HG03457 (cell line): ENCODE data around the gene UTP4.
A peak's percentile ranks its signal among the peaks of the same experiment; 100 is the strongest.

Source experiments
- ATAC-seq: cut with Tn5 transposase; IDR thresholded peaks from one replicate; pipeline ENCODE4 v1.9.1; 2021; ENCODE audit warnings: moderate number of reproducible peaks; ENCODE audit not compliant: unreplicated experiment

Gene UTP4

DNA sequence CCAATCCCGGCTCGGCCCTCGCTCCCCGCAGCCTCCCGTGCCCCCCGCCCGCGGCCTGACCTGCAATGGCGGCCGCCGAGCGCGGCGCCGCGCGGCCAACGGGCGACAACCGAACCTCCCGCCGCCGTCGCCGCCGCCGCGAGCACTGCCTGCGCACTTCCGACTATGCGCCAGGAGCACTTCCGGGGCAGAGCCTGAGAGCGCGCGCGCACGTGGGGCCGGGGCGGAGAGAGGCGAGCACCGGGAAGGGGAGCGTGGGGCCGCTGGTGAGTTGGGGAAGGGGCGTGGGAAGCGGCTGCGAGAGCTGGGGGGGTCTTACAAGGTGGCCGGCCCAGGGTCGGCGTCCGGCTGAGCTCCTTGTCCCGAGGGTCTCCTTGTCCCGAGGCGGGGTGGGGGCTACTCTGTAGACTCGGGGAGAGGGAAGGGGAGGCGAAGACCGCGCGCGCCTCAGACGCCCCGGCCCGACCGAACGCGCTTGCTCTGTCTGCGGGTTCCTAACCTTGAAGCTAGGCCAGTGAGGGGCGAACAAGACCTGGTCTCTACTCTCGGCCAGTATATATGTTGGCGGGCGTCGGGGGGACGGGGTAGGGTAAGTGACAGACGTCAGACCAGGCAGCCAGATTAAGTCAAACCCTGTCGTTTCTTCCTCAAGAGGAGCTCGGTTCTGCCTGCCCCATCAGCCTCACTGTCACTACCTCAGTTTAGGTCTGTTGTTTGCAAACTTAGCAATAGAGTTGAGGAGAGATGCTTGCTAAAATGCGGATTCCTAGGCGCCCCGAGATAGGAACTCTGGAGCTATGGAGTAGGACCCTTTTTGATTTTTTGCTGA is at the start of gene UTP4, which contains the start of gene CHTF8:
UTP4 (plus strand) TSS at position 226 of the 829 bp plus-strand sequence. CDS start 811 bp downstream, outside the sequence.
CHTF8 (minus strand) TSS at position 165 of the 829 bp plus-strand sequence. CDS start 11,130 bp downstream, outside the sequence.
- peak; percentile 66 for ATAC-seq

DNA sequence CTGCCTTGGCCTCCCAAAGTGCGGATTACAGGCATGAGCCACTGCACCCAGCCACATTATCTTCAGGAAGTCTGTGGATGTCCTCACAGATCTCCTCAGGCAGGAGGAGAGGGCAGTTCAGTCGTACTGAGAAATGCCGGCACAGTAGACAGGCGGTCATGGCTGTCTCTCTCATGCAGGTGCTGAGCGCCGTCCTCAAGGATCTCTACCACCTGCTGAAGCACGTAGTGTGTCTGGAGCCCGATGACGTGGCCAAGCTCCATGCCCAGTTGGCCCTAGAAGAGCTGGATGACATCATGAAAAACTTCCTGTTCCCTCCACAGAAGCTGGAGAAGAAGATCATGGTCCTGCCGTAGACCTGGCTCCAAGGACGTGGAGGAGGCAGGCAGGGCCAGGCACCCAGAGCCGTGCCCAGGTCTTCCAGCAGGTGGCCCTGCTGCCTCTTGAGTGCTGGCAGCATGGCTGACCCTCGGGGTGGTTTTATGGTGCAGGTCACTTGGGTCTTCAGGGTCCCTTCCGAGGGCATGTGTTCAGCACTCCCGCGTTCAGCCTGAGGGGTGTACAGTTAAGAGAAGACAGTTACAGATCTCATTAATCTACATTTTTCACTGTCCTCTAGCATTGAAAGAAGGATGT is 49.0 kb upstream of the UTP4 start:
- ATAC-seq, result no peak

DNA sequence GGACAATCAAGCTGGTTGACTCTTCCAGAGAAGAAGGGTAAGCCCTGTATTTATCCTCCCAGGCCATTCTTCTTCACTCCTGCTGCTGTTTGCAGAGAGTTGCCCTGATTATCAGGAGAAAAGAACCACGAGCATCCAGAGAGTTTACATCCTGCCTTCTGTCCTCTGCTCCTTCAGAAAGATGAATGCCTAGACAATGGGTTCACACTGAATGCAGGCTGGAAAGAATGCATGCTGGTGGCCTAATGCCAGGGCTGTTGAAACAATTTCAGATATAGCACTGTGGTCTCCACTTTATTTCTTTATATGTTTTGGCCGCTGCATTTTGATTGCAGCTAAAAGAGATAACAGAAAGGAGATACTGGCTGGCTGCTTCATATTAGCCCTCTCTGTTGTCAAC is 48.2 kb upstream of the UTP4 start:
- no peak for ATAC-seq

DNA sequence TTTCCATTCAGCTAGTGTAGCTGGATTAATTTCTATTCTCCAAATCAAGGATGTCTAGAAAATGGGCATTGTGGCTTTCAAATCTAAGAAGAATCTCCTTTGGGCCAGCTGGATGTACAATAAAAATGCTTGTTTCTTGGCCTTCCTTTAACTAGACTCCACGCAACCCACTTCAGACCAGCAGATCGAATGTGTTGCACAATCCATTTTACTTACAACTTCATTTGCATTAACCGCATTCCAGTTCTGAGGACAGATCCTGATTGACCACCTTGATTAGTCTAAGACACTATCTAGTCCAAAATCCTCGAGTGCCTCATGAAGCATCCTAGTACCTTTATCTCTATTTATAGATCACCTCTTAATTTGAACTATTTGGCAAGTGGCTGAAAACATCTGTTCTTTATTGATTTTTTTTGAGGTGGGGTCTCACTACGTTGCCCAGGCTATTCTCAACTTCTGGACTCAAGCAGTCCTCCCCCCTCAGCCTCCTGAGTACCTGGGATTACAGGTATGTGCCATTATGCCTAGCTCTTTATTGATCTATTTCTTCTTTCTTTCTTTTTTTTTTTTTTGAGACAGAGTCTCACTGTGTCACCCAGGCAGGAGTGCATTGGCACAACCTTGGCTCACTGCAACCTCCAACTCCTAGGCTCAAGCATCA is 47.3 kb upstream of the UTP4 start:
- no peak for ATAC-seq

DNA sequence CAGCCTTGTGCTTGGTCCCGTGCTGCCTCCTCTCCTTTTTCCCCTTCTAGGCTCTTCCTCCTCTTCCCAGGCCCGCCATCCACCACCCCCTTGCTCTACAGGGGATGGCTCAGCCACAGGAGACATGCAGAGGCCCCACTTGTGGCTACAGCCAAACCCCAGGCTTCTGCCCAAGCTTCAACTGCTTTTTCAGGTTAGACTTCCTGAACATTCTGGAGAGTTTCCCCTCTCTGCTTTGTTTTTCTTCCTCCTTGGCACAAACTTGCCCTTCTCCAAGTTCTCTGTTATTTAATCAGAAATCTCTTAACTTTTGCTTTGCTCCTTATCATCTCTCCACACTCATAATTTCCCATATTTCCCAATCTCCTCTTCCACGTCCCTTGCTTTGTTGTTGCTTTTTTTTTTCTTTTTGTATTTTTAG is 45.3 kb upstream of the UTP4 start:
- no peak for ATAC-seq

DNA sequence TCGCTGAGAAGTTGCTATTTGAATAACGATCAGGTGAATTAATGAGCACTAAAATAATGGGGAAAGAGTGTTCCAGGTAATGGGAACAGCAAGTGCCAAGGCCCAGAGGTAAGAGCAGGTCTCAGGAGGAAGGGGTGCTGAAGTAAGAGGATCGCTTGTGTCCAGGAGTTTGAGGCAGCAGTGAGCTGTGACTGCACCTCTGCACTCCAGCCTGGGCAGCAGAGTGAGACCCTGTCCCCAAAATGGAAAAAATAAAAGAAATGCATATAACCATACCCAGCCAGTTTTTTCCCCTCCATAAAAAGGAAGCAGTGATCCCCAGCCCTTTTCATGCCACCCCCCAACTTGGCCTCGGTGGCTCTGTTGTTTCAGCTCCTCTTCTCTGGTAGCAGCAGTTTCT is 43.8 kb upstream of the UTP4 start:
- ATAC-seq, result no peak

DNA sequence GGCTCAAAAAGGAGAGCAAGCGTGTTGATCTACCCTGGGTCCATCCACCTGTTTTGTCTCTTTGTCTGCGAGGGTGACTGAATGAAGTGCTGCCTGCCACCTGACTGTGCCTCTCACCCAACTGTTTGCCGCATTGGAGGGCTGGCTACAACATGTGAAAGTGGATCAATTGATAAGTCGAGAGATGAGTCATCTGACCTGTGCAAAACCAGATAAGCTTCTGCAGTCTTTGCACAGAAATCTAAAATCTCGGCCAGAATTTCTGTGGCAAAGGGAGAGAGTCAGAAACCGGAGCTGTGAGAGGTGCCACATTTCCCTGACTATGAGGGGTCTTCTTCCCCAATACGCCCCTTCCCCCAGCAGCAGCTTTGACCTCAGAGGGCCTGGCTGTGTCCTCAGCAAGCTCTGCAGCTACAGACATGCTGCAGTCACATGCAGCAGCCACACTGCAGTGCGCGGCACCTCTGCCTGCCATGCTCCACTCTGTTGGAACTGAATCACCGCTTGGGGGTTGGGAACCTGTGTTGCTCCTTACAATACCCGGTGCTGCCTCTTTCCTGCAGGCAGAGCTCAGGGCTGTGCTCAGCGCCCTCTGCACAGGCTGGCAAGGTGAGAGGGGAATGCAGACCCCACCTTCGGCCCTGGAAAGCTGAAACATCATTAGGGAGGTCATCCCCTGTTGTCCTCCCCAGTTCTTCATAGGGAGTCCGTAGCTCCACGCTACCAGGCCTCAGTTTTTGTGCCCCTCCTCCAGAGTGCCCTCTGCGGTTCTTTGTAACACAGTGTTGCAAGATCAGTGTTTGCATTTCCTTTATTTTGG is 43.1 kb upstream of the UTP4 start:
- ATAC-seq, result no peak

DNA sequence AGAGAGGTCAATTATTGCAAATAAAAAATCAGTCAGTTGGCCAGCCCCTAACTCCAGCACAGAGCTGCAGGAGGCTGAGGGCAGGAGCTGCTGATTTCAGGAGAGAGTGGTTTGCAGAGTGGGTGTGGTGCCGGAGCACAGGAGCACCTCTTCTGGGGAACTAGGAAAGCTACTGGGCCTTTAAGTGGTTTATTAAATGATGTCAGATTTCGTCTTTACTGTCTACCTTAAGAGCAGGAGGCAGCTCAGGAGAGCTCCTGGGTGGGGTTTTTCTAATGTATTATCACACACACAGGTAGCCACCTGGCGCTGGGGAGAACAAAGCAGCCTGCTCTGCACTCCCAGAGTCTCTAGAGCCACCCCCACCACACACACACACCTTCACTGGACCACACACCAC is 38.5 kb upstream of the UTP4 start:
- ATAC-seq, result no peak

DNA sequence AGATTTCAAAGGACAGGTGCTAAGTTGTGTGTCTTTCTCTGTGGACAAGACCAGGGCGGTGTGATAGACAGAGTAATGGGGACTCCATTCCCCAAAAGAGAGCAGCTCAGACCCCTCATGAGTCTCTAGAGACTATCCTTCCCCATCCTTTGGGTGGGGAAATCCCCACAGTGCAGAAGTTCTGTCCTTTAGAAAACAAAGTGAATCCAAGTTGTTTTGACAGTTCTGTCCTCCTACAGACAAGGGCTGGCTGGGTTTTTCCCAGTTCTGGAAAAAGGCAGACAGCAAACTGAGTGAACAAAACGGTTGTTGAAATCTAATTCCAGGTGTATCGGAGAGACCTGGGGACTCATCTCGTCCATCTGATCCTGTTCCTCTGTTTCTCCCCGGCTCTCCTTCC is 37.9 kb upstream of the UTP4 start:
- no peak for ATAC-seq

DNA sequence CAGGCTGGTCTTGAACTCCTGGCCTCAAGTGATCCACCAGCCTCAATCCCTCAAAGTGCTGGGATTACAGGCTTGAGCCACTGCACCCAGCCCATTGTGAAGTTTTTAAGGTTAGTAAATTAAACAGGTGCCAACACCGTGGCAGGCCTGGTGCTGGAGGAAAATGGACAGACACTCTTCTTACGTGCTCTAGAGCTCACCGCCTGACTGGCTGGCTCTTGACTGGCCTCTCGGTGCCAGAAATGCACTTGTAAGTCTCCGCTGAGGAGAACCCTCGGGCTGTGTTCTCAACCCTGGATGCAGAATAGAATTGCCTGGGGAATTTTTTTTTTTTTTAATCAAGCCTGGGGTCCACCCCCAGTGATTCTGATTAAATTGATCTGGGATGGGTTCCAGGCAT is 37.3 kb upstream of the UTP4 start:
- ATAC-seq, result no peak

DNA sequence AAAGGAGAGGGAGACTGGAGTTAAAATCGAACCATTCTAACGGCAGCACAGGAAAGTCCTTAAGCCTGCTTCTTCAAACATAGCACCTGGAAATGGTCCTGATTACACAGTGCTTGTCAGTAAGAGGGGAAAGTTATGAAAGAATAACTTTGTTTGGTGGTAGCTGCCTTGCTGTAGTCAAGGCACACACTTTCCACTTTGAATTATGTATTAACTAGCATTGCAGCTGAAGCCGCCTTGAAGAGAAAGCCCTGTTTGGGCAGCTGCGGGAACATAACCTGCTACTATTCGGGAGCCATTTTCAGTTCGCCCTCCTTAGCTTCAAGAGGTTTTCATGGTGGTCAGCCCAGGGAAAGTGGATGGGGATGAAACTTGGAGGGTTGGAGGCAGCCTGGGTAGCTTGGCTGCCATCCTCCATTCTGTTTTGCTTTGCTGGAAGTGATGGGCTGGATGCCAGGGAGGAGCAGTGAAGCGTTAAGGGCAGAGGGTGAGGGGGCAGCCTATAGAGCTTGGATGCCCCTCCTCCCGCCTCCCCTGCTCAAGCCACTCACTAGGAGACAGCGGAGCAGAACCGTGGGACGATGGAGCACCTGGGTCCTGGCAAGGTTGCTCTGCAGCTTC is 32.3 kb upstream of the UTP4 start:
- ATAC-seq, result no peak

DNA sequence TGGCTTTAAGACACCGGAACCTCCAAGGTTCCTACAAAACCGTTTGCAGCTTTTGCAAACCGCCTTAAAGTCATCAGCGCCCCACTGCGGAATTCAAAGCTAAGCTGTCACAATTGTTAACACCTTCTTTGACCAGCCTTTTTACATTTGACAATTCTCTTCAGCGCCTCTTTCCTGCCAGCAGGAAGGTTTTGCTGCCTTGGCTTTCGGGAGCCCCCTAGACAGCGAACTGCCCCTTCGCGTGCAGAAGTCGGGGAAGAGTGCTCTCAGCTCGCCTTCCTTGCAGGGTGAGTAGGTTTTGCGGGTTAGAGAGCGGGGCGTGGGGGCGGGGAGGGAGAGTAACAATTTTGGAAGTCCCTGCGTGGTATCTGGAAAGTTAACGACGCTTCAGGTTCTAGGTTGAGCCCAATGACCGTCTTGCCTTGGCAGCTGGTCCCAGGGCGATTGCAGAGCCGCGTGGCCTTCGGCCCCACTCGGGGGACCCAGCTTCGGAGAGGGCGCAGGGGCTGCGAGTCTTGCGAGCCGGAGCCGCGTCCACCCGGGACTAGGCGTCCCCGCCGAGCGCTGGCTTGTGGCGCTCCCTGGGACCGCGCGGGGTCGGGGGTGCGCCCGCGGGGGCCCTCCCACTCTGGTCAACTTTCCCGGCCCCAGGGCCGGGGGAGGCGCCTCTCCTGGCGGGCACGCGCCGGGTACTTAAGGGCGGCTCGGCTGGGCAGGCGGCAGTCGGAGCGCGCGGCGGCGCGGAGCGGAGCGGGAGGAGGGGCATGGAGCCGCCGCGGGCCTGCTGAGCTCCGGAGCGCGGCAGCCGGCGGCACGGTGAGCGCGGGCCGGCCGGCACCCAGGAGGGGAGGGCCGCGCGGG is 26.7 kb upstream of the UTP4 start, which contains the start of gene HAS3:
HAS3 (plus strand) TSS at position 153 of the 861 bp plus-strand sequence. CDS start 3,743 bp downstream, outside the sequence.
- ATAC-seq, result no peak

DNA sequence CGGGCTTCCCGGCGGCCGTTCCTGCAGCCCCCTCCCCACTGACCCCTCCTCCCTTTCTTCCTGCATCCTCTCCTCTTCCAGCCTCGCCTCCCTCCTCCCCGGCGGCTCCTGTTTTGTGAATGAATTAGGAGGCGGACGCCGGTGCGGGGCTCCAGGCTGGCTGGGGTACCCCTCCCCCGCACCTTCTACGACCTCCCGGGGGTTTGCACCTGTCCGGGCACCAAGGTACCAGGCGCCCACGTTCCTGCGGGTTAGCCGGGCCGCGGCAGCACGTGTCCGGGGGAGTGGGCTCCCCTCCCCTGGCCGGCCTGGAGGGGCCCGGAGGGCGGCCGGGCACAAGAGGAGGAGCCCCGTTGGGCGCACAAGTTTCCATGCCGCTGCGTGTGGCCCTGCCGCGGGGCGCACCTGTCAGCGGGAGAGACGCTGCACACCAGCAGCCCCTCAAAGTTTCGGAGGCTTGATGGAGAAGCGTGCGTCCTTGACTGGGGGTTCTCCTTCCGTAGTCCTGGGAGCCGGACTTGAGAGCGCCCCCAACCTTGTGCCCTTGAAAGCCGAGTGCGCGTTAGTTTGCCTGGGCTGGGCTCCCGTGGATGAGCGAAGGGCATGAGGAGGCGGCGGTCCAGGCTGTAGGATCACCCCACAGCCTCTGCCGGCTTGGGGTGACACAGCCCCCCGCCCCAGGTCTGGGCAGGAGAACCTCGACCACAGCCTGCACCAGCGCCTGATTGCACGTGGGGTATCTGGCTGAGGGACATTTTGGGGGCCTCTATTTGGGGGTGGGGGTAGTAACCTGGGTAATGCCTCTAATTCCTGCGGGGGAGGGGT is 25.7 kb upstream of the UTP4 start:
- no peak for ATAC-seq

DNA sequence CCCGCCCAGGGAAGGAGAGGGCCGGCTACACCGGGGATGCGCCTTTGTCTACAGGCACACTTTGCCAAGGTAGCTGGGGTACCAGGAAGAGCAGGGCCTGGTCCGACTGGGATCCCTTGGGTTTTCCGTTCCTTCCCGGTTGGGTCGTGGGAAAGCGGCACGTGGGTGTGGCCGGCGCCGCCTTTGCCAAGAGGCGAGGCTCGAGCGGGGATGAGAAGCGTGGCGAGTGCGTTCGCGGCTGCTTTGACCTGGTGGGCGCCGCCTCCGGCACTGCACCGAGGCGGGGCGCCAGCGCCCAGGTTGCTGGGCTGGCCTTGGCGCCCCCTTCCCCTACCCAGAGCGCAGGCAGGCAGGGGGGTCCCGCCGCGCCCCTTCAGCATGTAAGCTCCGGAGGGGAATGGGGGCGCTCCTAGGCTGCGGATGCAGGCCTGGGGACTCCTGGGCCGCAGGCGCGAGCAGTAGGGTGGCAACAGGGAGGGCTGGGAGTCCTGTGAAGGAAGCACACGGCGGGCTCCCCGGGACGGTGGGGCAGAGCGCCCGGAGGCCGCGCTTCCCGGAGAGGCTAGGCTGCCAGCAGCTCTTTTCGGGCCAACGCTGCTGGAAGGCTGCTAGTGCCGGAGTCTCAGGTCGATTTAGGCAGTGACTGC is 25.0 kb upstream of the UTP4 start:
- no peak for ATAC-seq

DNA sequence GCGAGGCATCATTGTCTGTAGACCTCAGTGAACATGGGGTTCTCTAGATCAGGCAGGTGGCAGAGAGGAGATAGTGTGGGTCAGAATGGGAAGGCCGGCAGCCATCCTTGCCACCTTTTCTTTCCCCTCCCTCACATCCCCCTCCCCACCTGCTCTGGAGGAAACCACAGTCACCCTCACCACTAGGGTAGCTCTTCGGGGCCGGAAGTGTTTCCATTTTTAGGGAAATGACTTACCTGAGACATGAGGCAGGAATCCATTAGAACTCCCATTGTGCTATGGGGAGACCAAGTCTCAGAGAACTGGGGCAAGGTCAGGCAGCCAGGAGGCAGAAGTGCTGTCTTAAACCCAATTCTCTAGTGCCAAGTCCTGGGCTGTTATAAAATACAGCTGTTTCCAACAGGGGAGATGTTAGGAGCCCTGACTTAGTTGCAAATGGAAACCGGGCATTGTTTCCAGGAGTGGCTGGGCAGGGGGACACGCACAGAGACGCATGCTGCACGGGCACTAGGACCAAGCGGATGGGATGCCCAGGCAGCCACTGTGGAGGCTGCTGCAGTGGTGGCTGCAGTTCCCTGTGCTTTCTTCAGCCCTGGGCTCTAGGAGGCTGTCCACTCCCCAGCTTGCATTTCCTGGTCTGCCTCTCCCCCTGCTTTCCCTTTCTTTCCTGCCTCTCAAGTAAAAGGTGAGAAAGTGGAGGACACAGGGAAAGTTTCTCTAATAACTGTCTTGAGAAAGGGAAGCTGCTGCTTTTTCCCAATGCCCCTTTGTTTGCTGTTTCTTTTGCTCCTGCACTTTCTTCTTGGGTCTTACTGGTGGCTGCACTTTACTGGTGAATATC is 24.2 kb upstream of the UTP4 start:
- no peak for ATAC-seq

DNA sequence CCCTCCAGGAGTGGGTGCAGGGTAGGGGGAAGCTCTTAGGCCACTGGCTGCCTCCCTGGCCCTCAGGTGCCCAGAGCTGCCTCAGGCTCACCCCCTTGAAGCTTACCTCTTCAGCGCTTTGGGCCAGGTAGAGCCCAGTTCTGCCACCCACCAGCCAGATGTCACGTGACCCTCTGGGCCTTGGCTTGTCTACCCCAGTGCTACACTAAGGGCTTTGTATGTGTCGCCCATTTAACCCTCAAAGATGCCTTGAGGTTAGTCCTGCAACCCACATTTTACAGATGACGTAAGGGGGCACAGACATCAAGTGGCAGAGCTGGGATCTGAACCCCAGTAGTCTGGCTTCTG is 23.6 kb upstream of the UTP4 start:
- no peak for ATAC-seq
